NT2/D1 (cell line): Measurements from ENCODE around the gene TEX19.
A peak's percentile ranks its signal among the peaks of the same experiment; 100 is the strongest.

Source experiments
- DNase-seq: peaks from one replicate; pipeline ENCODE4 v3.0.0-alpha.2; 2011; ENCODE audit warnings: low read depth, low spot score
- H3K27me3 ChIP-seq: 2 replicates; pipeline ENCODE4 v1.6.0; 2011; ENCODE audit warnings: mild to moderate bottlenecking; ENCODE audit not compliant: insufficient read length, insufficient read depth
- H3K36me3 ChIP-seq: 2 replicates; pipeline ENCODE4 v1.6.1; 2011; ENCODE audit warnings: mild to moderate bottlenecking, low read length, mixed read lengths; ENCODE audit not compliant: insufficient read depth, insufficient read length
- H3K4me1 ChIP-seq: 2 replicates; pipeline ENCODE4 v1.5.1; 2011; ENCODE audit not compliant: insufficient read depth, insufficient read length
- H3K4me3 ChIP-seq: 2 replicates; pipeline ENCODE4 v1.5.1; 2011; ENCODE audit warnings: low read depth; ENCODE audit not compliant: insufficient read length
- H3K9ac ChIP-seq: 2 replicates; pipeline ENCODE4 v1.6.0; 2011; ENCODE audit warnings: low read depth; ENCODE audit not compliant: insufficient read length
- H3K9me3 ChIP-seq: 2 replicates; pipeline ENCODE4 v1.5.1; 2011; ENCODE audit warnings: mild to moderate bottlenecking, low read length; ENCODE audit not compliant: insufficient read depth
- SUZ12 ChIP-seq: IDR thresholded peaks from 2 replicates; pipeline ENCODE4 v1.6.1; 2011; ENCODE audit not compliant: insufficient read length, insufficient read depth; ENCODE audit errors: extremely low read depth
- YY1 ChIP-seq: IDR thresholded peaks from 2 replicates; pipeline ENCODE4 v1.6.1; 2011; ENCODE audit not compliant: insufficient read length, insufficient read depth
- ZNF274 ChIP-seq: IDR thresholded peaks from 2 replicates; pipeline ENCODE4 v1.6.1; 2011; ENCODE audit warnings: mild to moderate bottlenecking, low read depth, low read length

Gene TEX19

GRCh38 chr17:82386881-82387704, 28.0 kb downstream of the TEX19 start:
- Histone ChIP-seq H3K27me3 (no peaks in the 10 kb centered on the region), H3K9ac (peak overlapping the region; percentile 53), H3K4me3 (no peak overlapping the region), H3K36me3 (peaks cover 10% of the 10 kb centered on the region), H3K9me3 (no peaks in the 10 kb centered on the region), H3K4me1 (peaks cover 25% of the 10 kb centered on the region)
- no peak for DNase-seq
- TF ChIP-seq YY1 (no peak), SUZ12 (no peak)

GRCh38 chr17:82387705-82388106, 28.7 kb downstream of the TEX19 start:
- Histone ChIP-seq H3K9me3 (no peaks in the 10 kb centered on the region), H3K27me3 (no peaks in the 10 kb centered on the region), H3K36me3 (peaks cover 16% of the 10 kb centered on the region), H3K4me1 (peaks cover 25% of the 10 kb centered on the region), H3K9ac (no peak overlapping the region), H3K4me3 (no peak overlapping the region)
- TF ChIP-seq SUZ12 (no peak), YY1 (no peak), ZNF274 (no peak)
- DNase-seq: no peak

DNA sequence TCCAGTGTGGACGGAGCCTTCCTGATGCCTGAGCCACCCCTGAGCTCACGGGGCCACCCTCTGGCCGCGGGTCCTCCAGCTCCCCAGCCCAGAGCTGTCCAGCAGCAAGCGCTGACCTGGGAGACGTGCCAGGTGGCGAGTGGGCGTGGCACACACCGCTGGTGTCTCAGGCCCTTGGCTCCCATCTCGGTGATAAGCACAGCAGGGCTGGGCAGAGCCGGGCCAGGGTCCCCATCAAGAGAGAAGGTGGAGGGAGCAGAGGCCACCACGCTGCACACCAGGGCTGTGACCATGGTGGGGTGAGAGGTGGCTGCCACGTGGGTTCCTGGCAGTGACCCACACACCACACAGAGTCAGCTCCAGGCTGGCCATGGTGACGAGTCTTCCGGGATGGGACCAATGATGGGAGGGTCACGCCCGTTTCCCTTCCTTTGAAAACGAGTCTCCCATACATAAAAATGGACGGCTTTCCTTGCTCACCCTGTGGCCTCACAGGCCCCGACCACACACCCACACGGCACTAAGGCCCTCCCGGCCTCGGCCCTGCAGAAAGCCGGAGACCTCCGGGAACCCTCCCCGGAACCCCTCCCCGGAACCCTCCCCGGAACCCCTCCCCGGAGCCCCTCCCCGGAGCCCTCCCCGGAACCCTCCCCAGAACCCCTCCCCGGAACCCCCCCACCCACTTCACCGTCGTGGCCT, 29.3 kb downstream of the TEX19 start:
- no peaks in the 10 kb centered on the region for H3K9me3 ChIP-seq
- H3K4me1 ChIP-seq: peaks cover 25% of the 10 kb centered on the region
- H3K36me3 ChIP-seq: peaks cover 23% of the 10 kb centered on the region
- no peak for TF ChIP-seq SUZ12
- no peak for TF ChIP-seq YY1
- TF ChIP-seq ZNF274: no peak
- H3K27me3 ChIP-seq: no peaks in the 10 kb centered on the region
- no peak overlapping the region for H3K4me3 ChIP-seq
- DNase-seq: no peak
- no peak overlapping the region for H3K9ac ChIP-seq

- peaks cover 21% of the 10 kb centered on the region for H3K4me1 ChIP-seq
- DNase-seq: no peak
- no peak for TF ChIP-seq ZNF274
- TF ChIP-seq SUZ12: no peak
- TF ChIP-seq YY1: no peak
- H3K9ac ChIP-seq: no peak overlapping the region
- H3K27me3 ChIP-seq: no peaks in the 10 kb centered on the region
- H3K36me3 ChIP-seq: peaks cover 27% of the 10 kb centered on the region
- H3K4me3 ChIP-seq: no peak overlapping the region
- H3K9me3 ChIP-seq: no peaks in the 10 kb centered on the region
Measured at GRCh38 chr17:82388922-82389283, 29.9 kb downstream of the TEX19 start.

- no peak for TF ChIP-seq YY1
- no peak for TF ChIP-seq ZNF274
- no peak for TF ChIP-seq SUZ12
- H3K4me3 ChIP-seq: no peak overlapping the region
- H3K27me3 ChIP-seq: no peaks in the 10 kb centered on the region
- no peak overlapping the region for H3K9ac ChIP-seq
- H3K9me3 ChIP-seq: no peaks in the 10 kb centered on the region
- DNase-seq: no peak
- peaks cover 17% of the 10 kb centered on the region for H3K4me1 ChIP-seq
- H3K36me3 ChIP-seq: peaks cover 29% of the 10 kb centered on the region
Measured at GRCh38 chr17:82389379-82389778, 30.3 kb downstream of the TEX19 start.

- Histone ChIP-seq H3K36me3 (peaks cover 32% of the 10 kb centered on the region), H3K4me1 (peaks cover 8% of the 10 kb centered on the region), H3K9me3 (no peaks in the 10 kb centered on the region), H3K9ac (no peak overlapping the region), H3K4me3 (no peak overlapping the region), H3K27me3 (no peaks in the 10 kb centered on the region)
- TF ChIP-seq SUZ12 (no peak), ZNF274 (no peak), YY1 (no peak)
- DNase-seq: no peak
Measured at GRCh38 chr17:82390015-82390859, 31.2 kb downstream of the TEX19 start.

GRCh38 chr17:82390860-82391435, 31.9 kb downstream of the TEX19 start:
- peaks cover 32% of the 10 kb centered on the region for H3K36me3 ChIP-seq
- H3K27me3 ChIP-seq: no peaks in the 10 kb centered on the region
- no peak overlapping the region for H3K9ac ChIP-seq
- no peaks in the 10 kb centered on the region for H3K9me3 ChIP-seq
- TF ChIP-seq ZNF274: no peak
- TF ChIP-seq YY1: no peak
- no peak for TF ChIP-seq SUZ12
- peaks cover 8% of the 10 kb centered on the region for H3K4me1 ChIP-seq
- no peak overlapping the region for H3K4me3 ChIP-seq
- no peak for DNase-seq
